Caco-2 (cell line): ENCODE measurements around the gene PTPN22. TPM values are rescaled to one million over a fixed set of nuclear protein-coding genes. Genes with fewer than 3 reads are reported as not detected.

Source experiments
- BruUV-seq: library from RNA; stranded (reverse); fragments of 400-500 nt; replicated peaks from 2 replicates; lab custom pipeline; 2021; lab: Mats Ljungman, UMichigan
- CTCF ChIA-PET: fragments of 300-600 bp; sonication (Branson Sonifier 250); formaldehyde crosslinking; loops from one replicate; lab custom pipeline; 2022; ENCODE audit warnings: antibody characterized with exemption; lab: Charles Lee
- POLR2A ChIA-PET: fragments of 300-600 bp; sonication (Branson Sonifier 250); formaldehyde crosslinking; loops from one replicate; lab custom pipeline; 2022; ENCODE audit warnings: antibody characterized with exemption; lab: Charles Lee
- DNase-seq, 2 experiments: peaks; one replicate each; pipeline versions ENCODE4 v3.0.0 to v3.0.0-alpha.2; 2020 to 2022
- H3K27me3 ChIP-seq: replicated peaks from 2 replicates; pipeline ENCODE4 v1.6.0; 2011; ENCODE audit warnings: low read length; ENCODE audit not compliant: control insufficient read depth, insufficient read depth
- H3K36me3 ChIP-seq: 2 replicates; pipeline ENCODE4 v1.5.1; 2011; ENCODE audit warnings: low read length; ENCODE audit not compliant: control insufficient read depth, insufficient read depth
- H3K4me1 ChIP-seq: fragments of 250-450 bp; sonication (Bioruptor Pico); 2 replicates; pipeline ENCODE4 v1.5.1; 2020; ENCODE audit warnings: mild to moderate bottlenecking
- H3K4me3 ChIP-seq: 2 replicates; pipeline ENCODE4 v1.5.1; 2011; ENCODE audit warnings: low read depth, mild to moderate bottlenecking, control low read depth, low read length
- H3K9me3 ChIP-seq: fragments of 250-450 bp; sonication (Bioruptor Pico); 2 replicates; pipeline ENCODE4 v1.5.1; 2020; ENCODE audit warnings: mild to moderate bottlenecking, moderate library complexity
- H3K27ac Mint-ChIP-seq: one replicate; pipeline ENCODE4 v1.8.0; 2022; ENCODE audit warnings: mixed read lengths; ENCODE audit not compliant: unreplicated experiment
- H3K27me3 Mint-ChIP-seq: one replicate; pipeline ENCODE4 v1.8.0; 2022; ENCODE audit warnings: mixed read lengths; ENCODE audit not compliant: insufficient read depth, unreplicated experiment
- H3K36me3 Mint-ChIP-seq: one replicate; pipeline ENCODE4 v1.8.0; 2022; ENCODE audit warnings: mild to moderate bottlenecking, mixed read lengths; ENCODE audit not compliant: insufficient read depth, unreplicated experiment
- H3K4me1 Mint-ChIP-seq: one replicate; pipeline ENCODE4 v1.8.0; 2022; ENCODE audit warnings: low read depth, mixed read lengths; ENCODE audit not compliant: unreplicated experiment
- H3K4me3 Mint-ChIP-seq: one replicate; pipeline ENCODE4 v1.8.0; 2022; ENCODE audit warnings: mild to moderate bottlenecking, moderate library complexity, mixed read lengths; ENCODE audit not compliant: unreplicated experiment
- H3K9me3 Mint-ChIP-seq: one replicate; pipeline ENCODE4 v1.8.0; 2022; ENCODE audit warnings: mixed read lengths; ENCODE audit not compliant: unreplicated experiment
- CTCF ChIP-seq, 2 experiments: fragments of 200-600 bp in 1 of 2; IDR thresholded peaks; 1 replicate in 1 of 2; 2 replicates in 1 of 2; pipeline versions ENCODE4 v1.5.1 to v1.8.0; 2011 to 2022; ENCODE audit warnings: antibody characterized with exemption in 1 of 2, control low read depth in 1 of 2, inconsistent platforms in 1 of 2, low read depth in 1 of 2, low read length in 1 of 2, mild to moderate bottlenecking in 1 of 2, moderate library complexity in 1 of 2; ENCODE audit not compliant: insufficient read depth in 1 of 2, severe bottlenecking in 1 of 2, unreplicated experiment in 1 of 2
- intact Hi-C: fragments of 100-400 bp; cut with micrococcal nuclease; formaldehyde crosslinking; loops from one replicate; pipeline ENCODE4 v1.10.0; 2022; ENCODE audit not compliant: unreplicated experiment
- total RNA-seq: library from RNA; stranded (reverse); gene quantifications from 2 replicates; pipeline ENCODE4 v1.2.3, GENCODE V29; 2022

Gene PTPN22
- total RNA-seq, 1 experiment from 2014 or later: not detected

DNA sequence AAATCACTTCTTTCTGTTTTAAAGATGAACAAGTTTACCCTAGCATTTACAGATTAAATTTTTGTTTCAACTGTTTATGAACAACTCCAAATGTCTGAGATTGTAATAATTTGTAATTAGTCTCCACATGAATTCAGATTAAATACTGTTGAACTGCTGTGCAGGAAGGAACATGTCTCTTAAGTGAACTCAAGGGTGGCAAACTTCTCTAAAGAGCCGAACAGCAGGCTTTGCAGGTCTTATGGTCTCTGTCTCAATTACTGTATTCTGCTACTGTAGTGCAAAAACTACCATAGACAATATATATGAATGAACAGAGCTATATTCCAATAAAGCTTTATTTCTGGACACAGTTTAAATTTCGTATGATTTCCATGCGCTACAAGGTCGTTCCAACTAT is 65.9 kb downstream of the PTPN22 start:
- POLR2A ChIA-PET: no interaction called here
- H3K27me3 Mint-ChIP-seq: no peaks in the 10 kb centered on the region
- H3K9me3 Mint-ChIP-seq: no peaks in the 10 kb centered on the region
- no peak overlapping the region for H3K4me3 Mint-ChIP-seq
- Histone ChIP-seq H3K4me3 (no peak overlapping the region), H3K9me3 (no peaks in the 10 kb centered on the region), H3K27me3 (no peaks in the 10 kb centered on the region), H3K36me3 (no peaks in the 10 kb centered on the region), H3K4me1 (peaks cover 20% of the 10 kb centered on the region)
- H3K36me3 Mint-ChIP-seq: no peaks in the 10 kb centered on the region
- no peak overlapping the region for H3K27ac Mint-ChIP-seq
- no peaks in the 10 kb centered on the region for H3K4me1 Mint-ChIP-seq
- DNase-seq: no peak
- TF ChIP-seq CTCF (IDR thresholded peaks at IDR 0.05; ENCODE audit: insufficient read depth in 1 of 2, low read depth in 1 of 2, low read length in 1 of 2, severe bottlenecking in 1 of 2, unreplicated experiment in 1 of 2): no peak
- CTCF ChIA-PET: no interaction called here
- intact Hi-C loops: no loop called here
- BruUV-seq: no TSS peak

DNA sequence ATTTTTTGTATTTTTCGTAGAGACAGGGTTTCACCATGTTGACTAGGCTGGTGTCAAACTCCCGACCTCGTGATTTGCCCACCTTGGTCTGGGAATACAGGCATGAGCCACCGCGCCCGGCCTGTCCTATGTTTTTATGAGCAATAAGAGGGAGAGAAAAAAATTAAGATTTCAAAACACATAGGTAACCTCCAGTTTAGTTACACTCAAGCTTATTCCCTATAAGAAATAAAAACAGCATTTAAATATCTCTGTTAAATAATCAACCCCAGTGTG is 66.3 kb downstream of the PTPN22 start:
- H3K9me3 Mint-ChIP-seq: no peaks in the 10 kb centered on the region
- POLR2A ChIA-PET: no interaction called here
- no peaks in the 10 kb centered on the region for H3K27me3 ChIP-seq
- no peaks in the 10 kb centered on the region for H3K27me3 Mint-ChIP-seq
- H3K36me3 ChIP-seq: no peaks in the 10 kb centered on the region
- no peak for DNase-seq
- peak overlapping the region; percentile 43 for H3K27ac Mint-ChIP-seq
- H3K4me3 ChIP-seq: no peak overlapping the region
- no peaks in the 10 kb centered on the region for H3K36me3 Mint-ChIP-seq
- H3K9me3 ChIP-seq: no peaks in the 10 kb centered on the region
- peaks cover 20% of the 10 kb centered on the region for H3K4me1 ChIP-seq
- H3K4me1 Mint-ChIP-seq: no peaks in the 10 kb centered on the region
- no peak for TF ChIP-seq CTCF (IDR thresholded peaks at IDR 0.05; ENCODE audit: insufficient read depth in 1 of 2, low read depth in 1 of 2, low read length in 1 of 2, severe bottlenecking in 1 of 2, unreplicated experiment in 1 of 2)
- no peak overlapping the region for H3K4me3 Mint-ChIP-seq
- no TSS peak for BruUV-seq
- intact Hi-C loops: no loop called here
- CTCF ChIA-PET: no interaction called here

DNA sequence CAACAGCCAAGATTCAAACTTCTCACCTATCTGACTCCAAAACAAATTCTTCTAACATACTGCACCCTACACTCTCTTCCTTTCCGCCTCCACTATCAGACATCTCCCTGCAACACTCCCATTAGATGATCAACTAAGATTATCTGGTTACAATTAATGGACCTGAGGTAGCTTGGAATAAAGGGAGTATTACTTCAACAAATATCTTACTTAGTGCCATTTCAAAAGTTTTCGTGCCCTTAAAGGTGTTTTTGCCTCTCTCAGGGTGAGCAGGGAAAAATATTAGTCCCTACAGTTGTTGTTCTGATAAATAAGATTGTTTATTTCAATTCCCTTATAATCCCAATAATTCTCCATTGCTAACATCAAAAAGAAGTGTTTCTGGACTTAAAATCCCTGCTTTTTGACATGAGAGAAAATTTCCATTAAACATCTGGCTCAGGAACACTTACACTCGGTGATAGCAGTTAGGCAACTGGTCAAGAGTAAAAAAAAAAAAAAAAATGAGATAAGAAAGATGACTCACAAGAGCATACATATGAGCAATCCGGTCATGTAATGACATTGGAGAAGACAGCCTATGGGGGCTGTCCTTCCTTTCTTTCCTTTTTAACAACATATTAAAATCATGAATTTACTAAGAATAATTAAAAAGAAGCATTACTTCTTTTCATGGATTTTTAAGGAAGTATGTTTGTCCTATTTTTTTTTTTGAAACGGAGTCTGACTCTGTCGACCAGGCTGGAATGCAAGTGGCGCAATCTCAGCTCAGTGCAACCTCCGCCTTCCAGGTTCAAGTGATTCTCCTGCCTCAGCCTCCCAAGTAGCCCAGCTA is 66.9 kb downstream of the PTPN22 start:
- peak overlapping the region; percentile 33 for H3K4me3 Mint-ChIP-seq
- peak overlapping the region; percentile 43 for H3K27ac Mint-ChIP-seq
- no TSS peak for BruUV-seq
- H3K9me3 Mint-ChIP-seq: no peaks in the 10 kb centered on the region
- no peaks in the 10 kb centered on the region for H3K36me3 ChIP-seq
- H3K4me1 ChIP-seq: peaks cover 18% of the 10 kb centered on the region
- intact Hi-C loops: loop anchor here (5.0 kb wide), 1 partner anchor 42 kb away; no protein-coding TSS in a partner anchor
- peak in 1 of 2 experiments; percentile 17 for DNase-seq
- no peaks in the 10 kb centered on the region for H3K9me3 ChIP-seq
- no peak for TF ChIP-seq CTCF (IDR thresholded peaks at IDR 0.05; ENCODE audit: insufficient read depth in 1 of 2, low read depth in 1 of 2, low read length in 1 of 2, severe bottlenecking in 1 of 2, unreplicated experiment in 1 of 2)
- H3K4me1 Mint-ChIP-seq: no peaks in the 10 kb centered on the region
- H3K36me3 Mint-ChIP-seq: no peaks in the 10 kb centered on the region
- H3K27me3 ChIP-seq: no peaks in the 10 kb centered on the region
- ChIA-PET CTCF (interaction anchor here (0.6 kb wide), 1 partner anchor 34 kb away, joined by 4 read pairs; no protein-coding TSS in a partner anchor), POLR2A (no interaction called here)
- H3K4me3 ChIP-seq: no peak overlapping the region
- no peaks in the 10 kb centered on the region for H3K27me3 Mint-ChIP-seq
